Colonic mucosa (tissue), 4 donors: ENCODE data around the gene CP. TPM values are rescaled to one million over a fixed set of nuclear protein-coding genes. Genes with fewer than 3 reads are reported as not detected.

Source experiments
- DNase-seq: peaks from one replicate; pipeline ENCODE4 v3.0.0-alpha.2; 2020
- H3K27ac ChIP-seq: fragments of 200-600 bp; one replicate; pipeline ENCODE4 v1.8.0; 2021
- H3K27me3 ChIP-seq: fragments of 200-600 bp; one replicate; pipeline ENCODE4 v1.8.0; 2021
- H3K36me3 ChIP-seq: fragments of 200-600 bp; one replicate; pipeline ENCODE4 v1.8.0; 2021
- H3K4me1 ChIP-seq: fragments of 200-600 bp; one replicate; pipeline ENCODE4 v1.8.0; 2021; ENCODE audit warnings: mild to moderate bottlenecking
- H3K4me3 ChIP-seq: fragments of 200-600 bp; one replicate; pipeline ENCODE4 v1.8.0; 2021
- H3K9ac ChIP-seq, 2 donors: one replicate each; pipeline ENCODE4 v1.7.0; 2013; ENCODE audit warnings: control low read depth in 2 of 2, low read depth in 2 of 2, low read length in 2 of 2
- H3K9me3 ChIP-seq: fragments of 200-600 bp; one replicate; pipeline ENCODE4 v1.8.0; 2021
- intact Hi-C: fragments of 100-400 bp; cut with DNase I; formaldehyde crosslinking; loops from one replicate; pipeline ENCODE4 v1.14.1; 2022
- total RNA-seq, 2 donors: library from RNA; stranded (reverse); fragmentation: NEBNext Ultra II Directional in 1 of 2; extraction: Animal tissue kit (Norgen Biotek cat#: 25700) in 1 of 2; gene quantifications; one replicate each; pipeline ENCODE4 v1.2.1, GENCODE V29; 2021
- TF ChIP-seq, protein P1 (sequence below): fragments of 200-600 bp; IDR thresholded peaks from one replicate; pipeline ENCODE4 v1.8.0; 2022; ENCODE audit warnings: antibody characterized with exemption, mild to moderate bottlenecking
- donor health status: healthy.
- donor health status: DM: no; HTN: no; CAD: no.
- donor health status: DM: no; HTN: no; CAD: no.

The CP gene
- total RNA-seq, 2 donors from 2014 or later = 5.6 to 7.1 TPM

DNA sequence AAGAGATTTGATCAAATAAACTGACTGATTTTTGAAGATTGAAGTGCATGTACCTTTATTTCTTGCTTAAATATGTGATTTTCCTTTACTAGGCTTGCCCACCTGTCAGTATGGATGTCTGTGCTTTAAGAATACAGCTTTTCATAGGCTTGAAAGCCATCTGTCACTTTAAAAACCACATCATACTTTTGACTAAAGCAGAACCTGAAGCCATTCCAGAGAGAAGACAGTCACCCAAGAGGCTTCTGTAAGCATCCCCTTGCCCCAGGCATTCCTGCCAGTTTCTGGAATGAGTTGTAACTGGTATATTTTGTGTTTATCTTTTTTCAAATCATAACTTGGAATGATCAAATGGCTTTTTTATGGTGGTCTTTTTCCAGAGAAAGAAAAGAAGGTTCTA is 68.2 kb downstream of the CP start:
- H3K4me1 ChIP-seq = no peaks in the 10 kb centered on the region
- H3K36me3 ChIP-seq = no peaks in the 10 kb centered on the region

DNA sequence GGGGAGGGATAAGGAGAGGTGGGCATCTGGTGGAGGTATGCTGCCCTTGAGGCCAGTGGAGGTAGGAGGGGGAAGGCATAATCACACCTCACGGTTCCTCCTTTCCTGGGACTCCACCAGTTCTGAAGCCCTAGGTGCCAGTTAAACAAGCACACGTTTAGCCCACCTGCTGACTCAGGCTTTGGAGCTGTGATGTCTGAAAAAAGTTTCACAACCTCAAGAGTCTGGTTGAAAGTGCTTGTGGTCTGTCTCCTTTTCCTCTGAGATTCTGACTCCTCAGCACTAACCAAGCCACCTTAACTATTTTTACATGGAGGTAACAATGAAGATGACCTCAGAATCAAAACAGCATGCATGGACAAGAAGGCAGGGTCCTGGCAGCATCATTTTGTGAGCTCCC is 69.2 kb downstream of the CP start:
- TF ChIP-seq, protein P1, sequence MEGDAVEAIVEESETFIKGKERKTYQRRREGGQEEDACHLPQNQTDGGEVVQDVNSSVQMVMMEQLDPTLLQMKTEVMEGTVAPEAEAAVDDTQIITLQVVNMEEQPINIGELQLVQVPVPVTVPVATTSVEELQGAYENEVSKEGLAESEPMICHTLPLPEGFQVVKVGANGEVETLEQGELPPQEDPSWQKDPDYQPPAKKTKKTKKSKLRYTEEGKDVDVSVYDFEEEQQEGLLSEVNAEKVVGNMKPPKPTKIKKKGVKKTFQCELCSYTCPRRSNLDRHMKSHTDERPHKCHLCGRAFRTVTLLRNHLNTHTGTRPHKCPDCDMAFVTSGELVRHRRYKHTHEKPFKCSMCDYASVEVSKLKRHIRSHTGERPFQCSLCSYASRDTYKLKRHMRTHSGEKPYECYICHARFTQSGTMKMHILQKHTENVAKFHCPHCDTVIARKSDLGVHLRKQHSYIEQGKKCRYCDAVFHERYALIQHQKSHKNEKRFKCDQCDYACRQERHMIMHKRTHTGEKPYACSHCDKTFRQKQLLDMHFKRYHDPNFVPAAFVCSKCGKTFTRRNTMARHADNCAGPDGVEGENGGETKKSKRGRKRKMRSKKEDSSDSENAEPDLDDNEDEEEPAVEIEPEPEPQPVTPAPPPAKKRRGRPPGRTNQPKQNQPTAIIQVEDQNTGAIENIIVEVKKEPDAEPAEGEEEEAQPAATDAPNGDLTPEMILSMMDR = no peak
- no peaks in the 10 kb centered on the region for H3K27me3 ChIP-seq
- H3K4me1 ChIP-seq = no peaks in the 10 kb centered on the region
- no peak for DNase-seq
- intact Hi-C loops = no loop called here
- H3K27ac ChIP-seq = no peak overlapping the region
- H3K36me3 ChIP-seq = no peaks in the 10 kb centered on the region
- H3K9me3 ChIP-seq = no peaks in the 10 kb centered on the region
- no peak overlapping the region for H3K9ac ChIP-seq
- H3K4me3 ChIP-seq = no peak overlapping the region

More for the DNA sequence above, 68.2 kb downstream of the CP start:
- H3K9ac ChIP-seq = no peak overlapping the region
- H3K27me3 ChIP-seq = no peaks in the 10 kb centered on the region
- H3K4me3 ChIP-seq = no peak overlapping the region
- intact Hi-C loops = no loop called here
- H3K9me3 ChIP-seq = no peaks in the 10 kb centered on the region
- no peak overlapping the region for H3K27ac ChIP-seq
- DNase-seq = no peak
- TF ChIP-seq, protein P1 = no peak

DNA sequence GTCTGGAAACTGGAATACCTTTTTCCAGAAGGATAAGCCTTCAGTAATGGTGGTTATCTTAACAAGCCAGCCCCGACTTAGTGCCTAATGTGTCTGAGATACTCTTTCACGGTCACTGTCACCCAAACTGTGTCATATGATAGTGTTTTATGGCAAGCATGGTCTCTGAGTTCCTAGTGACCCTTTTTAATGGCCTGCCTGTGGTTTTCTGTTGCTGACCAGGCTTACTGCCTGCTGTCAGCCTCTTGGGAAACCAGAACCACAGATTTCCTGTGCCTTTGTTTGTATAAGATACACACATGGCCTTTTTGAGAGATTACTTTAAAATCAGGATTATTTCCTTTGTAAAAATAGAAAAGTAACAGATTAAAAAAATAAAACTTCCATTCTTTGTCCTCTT is 69.8 kb downstream of the CP start:
- no peak overlapping the region for H3K4me3 ChIP-seq
- H3K9ac ChIP-seq = no peak overlapping the region
- H3K27me3 ChIP-seq = no peaks in the 10 kb centered on the region
- no peak overlapping the region for H3K27ac ChIP-seq
- TF ChIP-seq, protein P1 = no peak
- intact Hi-C loops = no loop called here
- H3K4me1 ChIP-seq = no peaks in the 10 kb centered on the region
- no peaks in the 10 kb centered on the region for H3K36me3 ChIP-seq
- no peaks in the 10 kb centered on the region for H3K9me3 ChIP-seq
- DNase-seq = no peak

DNA sequence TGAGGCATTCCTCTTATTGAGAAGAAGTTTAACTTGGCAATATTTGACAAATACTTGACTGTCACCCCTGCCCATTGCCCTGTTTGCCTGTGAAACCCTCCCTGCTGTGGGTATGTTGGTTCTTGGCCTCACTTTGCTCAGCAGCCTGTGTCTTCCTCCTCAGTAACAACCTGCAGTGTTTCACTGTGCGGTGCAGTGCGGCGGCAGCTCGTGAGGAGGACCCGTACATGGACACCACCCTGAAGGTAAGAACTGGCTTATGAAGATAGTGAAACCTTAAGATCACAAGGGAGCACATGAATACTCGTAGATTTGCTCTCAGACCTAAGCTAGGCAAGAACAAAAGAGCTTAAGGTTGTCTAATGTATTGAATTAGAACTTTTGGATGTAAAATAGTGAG is 71.2 kb downstream of the CP start:
- no peak for DNase-seq
- H3K36me3 ChIP-seq = no peaks in the 10 kb centered on the region
- no peak overlapping the region for H3K9ac ChIP-seq
- H3K27me3 ChIP-seq = no peaks in the 10 kb centered on the region
- H3K4me1 ChIP-seq = no peaks in the 10 kb centered on the region
- TF ChIP-seq, protein P1 = no peak
- no peak overlapping the region for H3K27ac ChIP-seq
- H3K9me3 ChIP-seq = no peaks in the 10 kb centered on the region
- H3K4me3 ChIP-seq = no peak overlapping the region
- intact Hi-C loops = no loop called here

DNA sequence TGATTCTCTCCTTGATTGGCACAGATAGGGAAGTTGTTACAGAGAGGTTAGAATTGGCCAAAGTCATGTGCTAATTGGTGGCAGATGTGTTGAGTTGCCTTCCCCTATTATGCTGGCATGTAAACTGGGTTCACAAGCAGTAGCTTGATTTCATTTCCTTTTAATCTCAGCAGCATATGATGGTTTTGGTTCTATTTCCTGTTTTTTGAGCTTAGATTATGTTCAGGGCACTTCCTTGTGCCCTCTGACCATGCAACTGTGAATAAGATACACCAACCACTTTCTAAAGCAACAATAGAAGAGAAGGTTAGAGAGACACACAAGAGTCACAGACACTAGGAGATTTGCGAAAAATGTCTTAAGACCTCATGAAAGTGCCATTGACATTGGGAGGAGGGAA is 75.7 kb downstream of the CP start:
- TF ChIP-seq, protein P1 = no peak
- H3K36me3 ChIP-seq = no peaks in the 10 kb centered on the region
- no peak overlapping the region for H3K4me3 ChIP-seq
- intact Hi-C loops = no loop called here
- no peak for DNase-seq
- H3K27me3 ChIP-seq = no peaks in the 10 kb centered on the region
- H3K4me1 ChIP-seq = no peaks in the 10 kb centered on the region
- H3K9ac ChIP-seq = no peak overlapping the region
- no peaks in the 10 kb centered on the region for H3K9me3 ChIP-seq
- H3K27ac ChIP-seq = peak overlapping the region; percentile 18

DNA sequence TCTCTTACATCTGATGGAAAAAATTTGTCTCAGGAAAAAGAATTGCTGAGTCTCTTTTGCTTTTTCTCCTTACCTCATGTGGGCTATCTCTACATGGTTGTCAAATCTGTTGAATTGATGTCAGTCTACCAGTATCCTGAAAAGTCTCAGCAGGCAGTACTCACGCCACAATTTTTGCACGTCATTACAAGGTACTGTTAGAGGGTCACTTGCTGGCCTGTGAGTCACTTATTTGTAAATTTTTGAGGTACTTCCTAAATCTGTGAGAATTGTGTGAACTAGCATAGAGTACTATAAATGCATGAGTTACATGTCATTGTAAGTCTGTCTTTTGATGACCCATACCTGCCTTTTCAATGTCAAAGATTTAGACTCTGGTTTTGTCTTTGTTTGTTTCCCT is 76.3 kb downstream of the CP start:
- intact Hi-C loops = no loop called here
- no peak for DNase-seq
- H3K36me3 ChIP-seq = no peaks in the 10 kb centered on the region
- H3K27ac ChIP-seq = no peak overlapping the region
- TF ChIP-seq, protein P1 = no peak
- no peak overlapping the region for H3K9ac ChIP-seq
- H3K27me3 ChIP-seq = no peaks in the 10 kb centered on the region
- no peaks in the 10 kb centered on the region for H3K9me3 ChIP-seq
- H3K4me1 ChIP-seq = no peaks in the 10 kb centered on the region
- H3K4me3 ChIP-seq = no peak overlapping the region
